HL-60 (cell line): Measurements from ENCODE around the gene TAOK2.

ENCODE experiments used
- CTCF ChIP-seq: IDR thresholded peaks from one replicate; pipeline ENCODE4 v1.5.1; 2011; ENCODE audit warnings: low read length, control low read depth, inconsistent platforms; ENCODE audit not compliant: insufficient read depth
- GABPA ChIP-seq: IDR thresholded peaks from 2 replicates; pipeline ENCODE4 v1.6.1; 2012; ENCODE audit warnings: low read depth
- POLR2AphosphoS5 ChIP-seq: IDR thresholded peaks from 2 replicates; pipeline ENCODE4 v1.6.1; 2012; ENCODE audit warnings: low read depth

DNA sequence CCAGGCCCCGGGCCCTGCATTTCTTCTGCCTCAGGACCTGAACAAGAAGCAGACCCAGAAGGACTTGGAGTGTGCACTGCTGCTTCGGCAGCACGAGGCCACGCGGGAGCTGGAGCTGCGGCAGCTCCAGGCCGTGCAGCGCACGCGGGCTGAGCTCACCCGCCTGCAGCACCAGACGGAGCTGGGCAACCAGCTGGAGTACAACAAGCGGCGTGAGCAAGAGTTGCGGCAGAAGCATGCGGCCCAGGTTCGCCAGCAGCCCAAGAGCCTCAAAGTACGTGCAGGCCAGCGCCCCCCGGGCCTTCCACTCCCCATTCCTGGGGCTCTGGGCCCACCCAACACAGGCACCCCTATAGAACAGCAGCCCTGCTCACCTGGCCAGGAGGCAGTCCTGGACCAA, 12.6 kb downstream of the TAOK2 start:
- TF ChIP-seq CTCF (no peak), POLR2AphosphoS5 (no peak), GABPA (no peak)
